A673 (cell line): ENCODE data around the gene RIMS3. TPM values are rescaled to one million over a fixed set of nuclear protein-coding genes. Genes with fewer than 3 reads are reported as not detected.

ENCODE experiments used
- BruUV-seq: library from RNA; stranded (reverse); fragments of 400-500 nt; replicated peaks from 2 replicates; lab custom pipeline; 2021; lab: Mats Ljungman, UMichigan
- CTCF ChIA-PET: fragments of 300-600 bp; sonication (Branson Sonifier 250); formaldehyde crosslinking; loops from one replicate; lab custom pipeline; 2022; ENCODE audit warnings: antibody characterized with exemption; lab: Charles Lee
- POLR2A ChIA-PET: fragments of 300-600 bp; sonication (Branson Sonifier 250); formaldehyde crosslinking; loops from one replicate; lab custom pipeline; 2022; ENCODE audit warnings: antibody characterized with exemption; ENCODE audit not compliant: low non-redundant PET; lab: Charles Lee
- DNase-seq: peaks from one replicate; pipeline ENCODE4 v3.0.0-alpha.2; 2015; ENCODE audit warnings: low spot score
- H3K27ac ChIP-seq: fragments of 200-600 bp; sonication (generic); 2 replicates; pipeline ENCODE4 v1.5.1; 2016; ENCODE audit warnings: mixed run types, low read depth, mild to moderate bottlenecking, mixed read lengths, antibody characterized with exemption, low read length; ENCODE audit not compliant: poor library complexity, severe bottlenecking
- H3K27me3 ChIP-seq: fragments of 200-600 bp; sonication (generic); replicated peaks from 2 replicates; pipeline ENCODE4 v1.6.1; 2017; ENCODE audit warnings: mixed run types, low read depth, mild to moderate bottlenecking, mixed read lengths, antibody characterized with exemption, low read length; ENCODE audit not compliant: insufficient read depth, poor library complexity
- H3K36me3 ChIP-seq: fragments of 200-600 bp; sonication (generic); 2 replicates; pipeline ENCODE4 v1.6.1; 2016; ENCODE audit warnings: mixed run types, mild to moderate bottlenecking, mixed read lengths, antibody characterized with exemption, low read length; ENCODE audit not compliant: insufficient read depth, poor library complexity, severe bottlenecking
- H3K4me1 ChIP-seq: fragments of 200-600 bp; sonication (generic); 2 replicates; pipeline ENCODE4 v1.6.1; 2017; ENCODE audit warnings: mixed run types, mild to moderate bottlenecking, mixed read lengths, antibody characterized with exemption, low read length; ENCODE audit not compliant: insufficient read depth, poor library complexity, severe bottlenecking
- H3K4me3 ChIP-seq: fragments of 200-600 bp; sonication (generic); 2 replicates; pipeline ENCODE4 v1.5.1; 2016; ENCODE audit warnings: low read depth, mixed run types, mild to moderate bottlenecking, mixed read lengths, low read length; ENCODE audit not compliant: poor library complexity, severe bottlenecking
- H3K9me3 ChIP-seq: fragments of 200-600 bp; sonication (generic); 2 replicates; pipeline ENCODE4 v1.6.1; 2016; ENCODE audit warnings: mixed run types, low read depth, mild to moderate bottlenecking, mixed read lengths, antibody characterized with exemption, low read length; ENCODE audit not compliant: poor library complexity, severe bottlenecking
- CTCF ChIP-seq: fragments of 300-800, 200-600 bp; sonication (generic); conservative IDR thresholded peaks from 2 replicates; pipeline ENCODE4 v1.5.1; 2017; ENCODE audit warnings: low read depth, mild to moderate bottlenecking, antibody characterized with exemption, low read length, moderate library complexity, mixed read lengths
- EZH2 ChIP-seq: fragments of 200-600 bp; sonication (generic); IDR thresholded peaks from 2 replicates; pipeline ENCODE4 v1.6.1; 2017; ENCODE audit warnings: borderline replicate concordance, low read depth, mild to moderate bottlenecking, mixed read lengths, antibody characterized with exemption, low read length; ENCODE audit not compliant: poor library complexity, severe bottlenecking
- intact Hi-C: fragments of 100-400 bp; cut with micrococcal nuclease; formaldehyde crosslinking; loops from one replicate; pipeline ENCODE4 v1.10.0; 2022; ENCODE audit not compliant: unreplicated experiment
- total RNA-seq: library from RNA; stranded (reverse); gene quantifications from 2 replicates; pipeline ENCODE4 v1.2.3, GENCODE V29; 2021

Gene RIMS3
- total RNA-seq, 1 experiment from 2014 or later: 9.9 TPM

- intact Hi-C loops: no loop called here
- H3K4me3 ChIP-seq: no peak overlapping the region
- POLR2A ChIA-PET: no interaction called here
- H3K36me3 ChIP-seq: peaks cover 5% of the 10 kb centered on the region
- DNase-seq: no peak
- no peak overlapping the region for H3K27ac ChIP-seq
- H3K4me1 ChIP-seq: peaks cover 21% of the 10 kb centered on the region
- TF ChIP-seq CTCF (no peak), EZH2 (no peak)
- no peaks in the 10 kb centered on the region for H3K27me3 ChIP-seq
- BruUV-seq: no TSS peak
- CTCF ChIA-PET: no interaction called here
- no peaks in the 10 kb centered on the region for H3K9me3 ChIP-seq
Observed at GRCh38 chr1:40689737-40690136, 24.3 kb upstream of the RIMS3 start.

GRCh38 chr1:40687661-40688060 lies 22.2 kb upstream of the RIMS3 start:
- POLR2A ChIA-PET: interaction anchor here (0.7 kb wide), 1 partner anchor 176 kb away, joined by 24 read pairs; no protein-coding TSS in a partner anchor

GRCh38 chr1:40687059-40687458 lies 21.6 kb upstream of the RIMS3 start:
- intact Hi-C loops: no loop called here
- H3K36me3 ChIP-seq: peaks cover 5% of the 10 kb centered on the region
- no peak overlapping the region for H3K4me3 ChIP-seq
- POLR2A ChIA-PET: interaction anchor here (0.7 kb wide), 1 partner anchor 176 kb away, joined by 24 read pairs; no protein-coding TSS in a partner anchor
- H3K9me3 ChIP-seq: no peaks in the 10 kb centered on the region
- H3K4me1 ChIP-seq: peaks cover 5% of the 10 kb centered on the region
- TF ChIP-seq EZH2 (no peak), CTCF (no peak)
- no peaks in the 10 kb centered on the region for H3K27me3 ChIP-seq
- DNase-seq: no peak
- CTCF ChIA-PET: no interaction called here
- BruUV-seq: no TSS peak
- H3K27ac ChIP-seq: no peak overlapping the region

More at GRCh38 chr1:40687661-40688060, 22.2 kb upstream of the RIMS3 start:
- no peaks in the 10 kb centered on the region for H3K9me3 ChIP-seq
- H3K36me3 ChIP-seq: peaks cover 5% of the 10 kb centered on the region
- no peaks in the 10 kb centered on the region for H3K27me3 ChIP-seq
- TF ChIP-seq EZH2 (no peak), CTCF (no peak)
- H3K4me3 ChIP-seq: no peak overlapping the region
- H3K4me1 ChIP-seq: peaks cover 6% of the 10 kb centered on the region
- CTCF ChIA-PET: no interaction called here
- no peak overlapping the region for H3K27ac ChIP-seq
- no TSS peak for BruUV-seq
- DNase-seq: no peak
- intact Hi-C loops: no loop called here
